ENCODE measurements around the gene GTPBP6.
"Not testable (repeated sequence)": the region's sequence is repeated elsewhere in the genome, so short reads cannot be mapped to it uniquely, and the experiment has no call there.

Gene GTPBP6

GRCh38 chrX:283115-283845 is 35.3 kb downstream of the GTPBP6 start:
- peak; percentile 87 for DNase-seq (ENCODE audit: extremely low read depth, insufficient read length)
- H3K36me3 ChIP-seq (ENCODE audit: control insufficient read depth, insufficient read depth, low read length): peaks cover 2% of the 10 kb centered on the region; the same call in 1 of the 2 replicates
- peak overlapping the region; percentile 62 for H3K4me3 ChIP-seq (replicated peaks; ENCODE audit: low read depth, low read length)
- no peaks in the 10 kb centered on the region for H3K27me3 ChIP-seq (replicated peaks; ENCODE audit: control insufficient read depth, insufficient read depth, low read length)
- TF ChIP-seq CTCF (IDR thresholded peaks at IDR 0.05; ENCODE audit: insufficient read depth, low read length, poor library complexity, severe bottlenecking): no peak

- DNase-seq (ENCODE audit: extremely low read depth, insufficient read length); H3K36me3 ChIP-seq (ENCODE audit: control insufficient read depth, insufficient read depth, low read length); H3K4me3 ChIP-seq (replicated peaks; ENCODE audit: low read depth, low read length); H3K27me3 ChIP-seq (replicated peaks; ENCODE audit: control insufficient read depth, insufficient read depth, low read length): not testable (repeated sequence)
Observed at GRCh38 chrX:282000-282681, 36.5 kb downstream of the GTPBP6 start.

GRCh38 chrX:281166-281999 is 37.2 kb downstream of the GTPBP6 start, which contains the start of gene PLCXD1:
PLCXD1 (plus strand) TSS chrX:281381; CDS start chrX:284188, 2,807 bp downstream.
- no peaks in the 10 kb centered on the region for H3K36me3 ChIP-seq (ENCODE audit: control insufficient read depth, insufficient read depth, low read length)
- peaks cover 2% of the 10 kb centered on the region; the same call in 1 of the 2 replicates for H3K27me3 ChIP-seq (replicated peaks; ENCODE audit: control insufficient read depth, insufficient read depth, low read length)
- TF ChIP-seq CTCF (IDR thresholded peaks at IDR 0.05; ENCODE audit: insufficient read depth, low read length, poor library complexity, severe bottlenecking): no peak
- DNase-seq (ENCODE audit: extremely low read depth, insufficient read length): no peak
- no peak within 1 kb of the TSS for H3K4me3 ChIP-seq (replicated peaks; ENCODE audit: low read depth, low read length)

GRCh38 chrX:280722-281121 is 37.9 kb downstream of the GTPBP6 start:
- H3K27me3 ChIP-seq (replicated peaks; ENCODE audit: control insufficient read depth, insufficient read depth, low read length); DNase-seq (ENCODE audit: extremely low read depth, insufficient read length); H3K4me3 ChIP-seq (replicated peaks; ENCODE audit: low read depth, low read length); H3K36me3 ChIP-seq (ENCODE audit: control insufficient read depth, insufficient read depth, low read length): not testable (repeated sequence)

- DNase-seq (ENCODE audit: extremely low read depth, insufficient read length); H3K27me3 ChIP-seq (replicated peaks; ENCODE audit: control insufficient read depth, insufficient read depth, low read length); H3K4me3 ChIP-seq (replicated peaks; ENCODE audit: low read depth, low read length); H3K36me3 ChIP-seq (ENCODE audit: control insufficient read depth, insufficient read depth, low read length): not testable (repeated sequence)
Observed at GRCh38 chrX:279757-280604, 38.6 kb downstream of the GTPBP6 start.

- no peak for TF ChIP-seq CTCF (IDR thresholded peaks at IDR 0.05; ENCODE audit: insufficient read depth, low read length, poor library complexity, severe bottlenecking)
- DNase-seq (ENCODE audit: extremely low read depth, insufficient read length): no peak
Observed at GRCh38 chrX:276581-277201, 41.9 kb downstream of the GTPBP6 start.

More at GRCh38 chrX:276581-277201, 41.9 kb downstream of the GTPBP6 start:
- Histone ChIP-seq H3K36me3 (ENCODE audit: control insufficient read depth, insufficient read depth, low read length) (no peaks in the 10 kb centered on the region), H3K4me3 (replicated peaks; ENCODE audit: low read depth, low read length) (peak overlapping the region; percentile 1), H3K27me3 (replicated peaks; ENCODE audit: control insufficient read depth, insufficient read depth, low read length) (peaks cover 2% of the 10 kb centered on the region)
